HG03103 (cell line): ENCODE data around the gene CDC37.

Experiments used
- ATAC-seq: cut with Tn5 transposase; IDR thresholded peaks from one replicate; pipeline ENCODE4 v1.9.1; 2021; ENCODE audit warnings: low read depth; ENCODE audit not compliant: unreplicated experiment

The CDC37 gene

DNA sequence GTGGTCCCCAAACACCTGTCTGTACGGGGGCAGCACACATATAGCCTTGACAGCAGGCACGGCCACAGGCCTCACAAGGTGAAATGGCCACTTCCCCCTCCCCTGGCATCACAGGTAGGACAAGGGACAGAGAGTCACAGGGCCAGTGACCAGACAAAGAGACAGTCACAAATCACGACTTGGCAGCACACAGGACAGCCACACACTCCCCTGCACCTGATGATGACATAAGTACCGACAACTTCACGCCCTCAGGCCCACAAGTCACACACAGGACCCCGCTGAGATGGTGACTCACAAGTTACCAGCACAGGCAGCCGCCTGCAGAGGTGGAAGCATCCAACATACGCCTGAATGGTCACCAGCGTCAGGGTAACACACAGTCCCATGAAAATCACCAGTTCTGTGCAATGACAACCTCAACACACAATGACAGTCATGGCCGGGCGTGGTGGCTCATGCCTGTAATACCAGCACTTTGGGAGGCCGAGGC is 39.5 kb downstream of the CDC37 start:
- ATAC-seq: no peak

DNA sequence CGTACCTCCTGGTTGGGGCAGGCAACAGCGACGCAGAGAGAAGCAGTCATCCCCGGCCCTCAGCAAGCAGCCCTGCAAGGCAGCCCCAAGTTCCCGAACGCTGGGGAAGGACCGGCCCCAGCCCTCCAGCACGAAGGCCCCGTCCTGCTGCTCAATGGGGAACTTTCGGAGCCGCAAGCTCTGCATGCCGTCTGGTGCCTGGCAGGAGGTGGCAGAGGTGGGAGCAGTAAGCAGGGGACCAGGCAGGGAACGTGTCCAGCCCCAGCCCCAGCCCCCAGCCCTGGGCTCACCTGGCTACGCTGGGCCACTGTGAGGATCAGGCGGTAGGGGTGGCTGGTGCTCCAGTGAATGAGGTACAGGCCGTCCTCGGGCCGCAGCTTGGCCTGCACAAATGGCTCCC is 41.1 kb downstream of the CDC37 start:
- no peak for ATAC-seq

DNA sequence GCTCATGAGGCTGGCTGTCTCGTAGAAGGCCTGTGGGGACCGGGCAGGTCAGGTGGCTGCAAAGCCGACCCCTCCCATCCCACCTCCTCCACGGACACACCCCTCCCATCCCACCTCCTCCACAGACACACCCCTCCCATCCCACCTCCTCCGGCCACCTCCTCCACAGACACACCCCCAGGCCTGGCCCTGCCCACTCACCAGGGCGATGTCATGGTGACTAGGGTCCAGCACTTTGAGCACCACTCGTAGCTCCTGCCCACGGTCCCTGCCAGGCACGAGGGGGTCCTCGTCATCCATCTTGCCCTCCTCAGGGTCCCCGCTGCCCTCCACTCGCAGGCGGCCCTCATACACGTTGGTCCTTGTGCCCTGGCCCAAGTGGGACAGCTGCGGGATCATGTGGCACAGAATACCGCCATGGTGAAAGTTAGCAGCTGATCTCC is 41.8 kb downstream of the CDC37 start:
- no peak for ATAC-seq

DNA sequence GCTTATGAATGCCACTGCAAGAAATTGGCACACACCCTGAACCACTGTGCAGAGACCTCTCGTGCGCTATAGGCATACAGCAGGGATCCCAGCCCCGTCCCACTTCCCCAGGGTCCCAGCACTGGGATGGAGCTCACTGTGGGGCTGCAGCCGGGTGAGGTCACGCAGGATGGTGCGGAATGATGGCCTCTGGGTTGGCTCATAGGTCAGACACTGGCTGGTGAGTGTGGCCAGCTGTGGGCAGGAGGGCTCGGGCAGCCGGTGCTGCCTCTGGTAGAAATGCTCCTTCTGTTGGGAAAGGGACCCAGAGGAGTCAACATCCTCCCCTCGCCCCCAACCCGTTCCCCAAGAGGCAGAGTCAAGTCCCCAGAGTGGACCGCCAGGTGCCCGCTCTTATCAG is 46.9 kb downstream of the CDC37 start:
- no peak for ATAC-seq

- ATAC-seq: no peak
Measured at GRCh38 chr19:10353793-10354391, 49.5 kb downstream of the CDC37 start.

DNA sequence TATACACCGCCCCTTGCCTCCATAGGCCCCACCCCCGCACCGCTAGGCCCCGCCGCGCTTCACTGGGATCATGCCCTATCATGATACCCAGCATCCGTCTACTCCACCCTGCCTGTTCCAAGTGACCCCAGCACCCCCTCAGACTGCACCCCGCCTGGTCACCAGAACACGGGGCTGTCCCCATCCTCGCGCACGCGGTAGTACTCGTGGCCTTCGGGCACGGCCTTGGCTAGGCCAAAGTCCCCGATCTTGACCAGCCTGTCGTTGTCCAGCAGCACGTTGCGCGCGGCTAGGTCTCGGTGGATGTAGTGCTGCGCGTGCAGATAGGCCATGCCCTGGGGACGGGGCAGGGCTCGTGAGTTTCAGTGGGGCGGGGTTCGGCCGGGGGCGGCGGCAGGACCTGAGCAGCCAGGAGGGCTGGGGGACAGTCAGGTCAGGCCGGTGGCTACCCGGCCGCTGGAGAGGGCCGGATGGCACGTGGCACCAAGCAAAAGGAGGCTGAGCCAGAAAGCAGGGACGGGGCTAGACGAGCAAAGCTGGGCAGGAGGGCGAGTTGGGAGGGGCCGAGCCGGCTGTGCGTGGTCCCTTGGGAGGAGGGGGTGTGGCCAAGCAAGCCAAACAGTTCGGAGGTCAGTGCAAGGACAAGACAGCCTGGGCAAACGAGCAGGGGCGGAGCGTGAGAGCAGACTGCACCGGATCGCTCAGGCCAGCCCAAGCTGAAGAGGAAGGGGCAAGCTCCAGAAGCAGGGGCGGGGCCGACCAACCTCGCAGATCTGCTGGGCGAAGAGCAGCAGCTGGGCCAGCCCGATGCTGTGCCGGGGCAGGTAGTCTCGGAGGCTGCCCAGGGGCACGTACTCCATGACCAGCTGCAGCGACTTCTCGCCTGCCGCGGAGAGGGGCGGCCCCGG is 50.3 kb downstream of the CDC37 start:
- no peak for ATAC-seq

DNA sequence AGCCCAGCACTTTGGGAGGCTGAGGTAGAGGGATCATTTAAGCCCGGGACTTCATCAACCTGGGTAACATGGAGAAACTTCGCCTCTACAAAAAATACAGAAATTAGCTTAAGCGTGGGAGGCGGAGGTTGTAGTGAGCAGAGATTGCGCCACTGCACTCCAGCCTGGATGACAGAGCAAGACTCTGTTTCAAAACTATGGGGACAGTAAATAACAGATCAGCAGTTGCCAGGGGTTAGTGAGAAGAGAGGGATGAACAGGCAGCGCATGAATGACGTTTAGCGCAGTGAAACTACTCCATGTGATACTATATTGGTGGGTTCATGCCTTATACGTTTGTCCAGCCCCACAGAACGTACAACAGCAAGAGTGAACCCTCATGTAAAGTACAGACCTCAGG is 56.8 kb downstream of the CDC37 start:
- no peak for ATAC-seq

DNA sequence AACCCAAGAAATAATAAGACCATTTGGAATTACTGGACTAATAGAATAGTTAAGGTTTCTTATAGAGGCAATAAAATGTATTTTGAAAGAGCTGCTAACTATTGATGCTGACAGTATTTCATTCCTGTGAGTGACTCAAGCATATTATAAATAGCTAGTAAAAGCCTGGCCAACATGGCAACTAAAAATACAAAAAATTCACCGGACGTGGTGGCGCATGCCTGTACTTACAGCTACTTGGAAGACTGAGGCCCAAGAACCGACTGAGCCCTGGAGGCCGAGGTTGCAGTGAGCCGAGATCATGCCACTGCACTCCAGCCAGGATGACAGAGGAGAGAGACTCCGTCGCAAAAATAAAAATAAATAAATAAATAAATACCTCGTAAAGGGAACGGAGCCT is 58.6 kb downstream of the CDC37 start:
- no peak for ATAC-seq

DNA sequence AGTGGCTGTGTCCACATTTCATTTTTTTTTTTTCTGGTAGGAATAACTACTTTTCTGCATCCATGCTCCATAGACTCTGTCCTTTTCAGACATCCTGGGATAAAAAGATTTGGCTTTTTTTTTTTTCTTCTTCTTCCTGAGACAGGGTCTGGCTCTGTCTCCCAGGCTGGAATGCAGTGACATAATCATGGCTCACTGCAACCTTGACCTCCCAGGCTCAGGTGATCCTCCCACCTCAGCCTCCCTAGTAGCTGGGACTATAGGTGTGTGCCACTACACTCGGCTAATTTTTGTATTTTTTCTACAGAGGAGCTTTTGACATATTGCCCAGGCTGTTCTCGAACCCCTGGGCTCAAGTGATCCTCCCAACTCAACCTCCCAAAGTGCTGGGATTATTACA is 59.8 kb downstream of the CDC37 start:
- no peak for ATAC-seq
